ENCODE measurements around the gene CNOT11. TPM values are rescaled to one million over a fixed set of nuclear protein-coding genes. Genes with fewer than 3 reads are reported as not detected.

CNOT11 gene
- total and polyA plus RNA-seq, 2 of the 4 experiments (the other 2 are of a cell fraction) = 36.4 to 55.8 TPM

DNA sequence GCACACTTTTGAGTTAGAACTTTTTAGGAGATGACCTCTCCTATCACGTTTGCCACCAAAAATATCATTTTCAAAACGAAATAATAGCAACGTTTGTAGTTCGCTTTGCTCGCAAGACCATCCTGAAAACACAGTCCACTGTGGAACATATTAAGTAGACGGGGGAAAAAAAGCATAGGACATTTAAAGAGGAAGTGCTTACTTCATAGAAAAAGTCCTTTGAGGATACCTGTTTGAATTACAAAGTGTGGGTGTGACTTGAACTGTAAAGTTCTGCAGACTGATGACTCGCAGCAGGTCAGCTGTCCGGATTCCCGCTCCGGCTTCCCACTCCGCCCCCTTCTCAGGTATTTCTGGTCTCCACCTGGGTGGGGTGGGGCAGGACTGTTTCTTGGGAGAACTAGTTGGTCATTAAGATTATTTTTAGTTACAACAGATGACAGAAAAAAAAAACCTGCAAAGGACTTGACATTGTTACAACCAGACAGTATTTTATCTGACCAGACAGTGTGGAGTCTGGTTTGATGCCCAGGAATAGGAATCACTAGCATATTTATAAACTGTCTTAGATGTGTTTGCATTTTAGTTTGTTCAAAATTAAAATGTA is 13.3 kb downstream of the CNOT11 start:
- no peak overlapping the region for H2BK15ac ChIP-seq (ENCODE audit: low read depth, low read length)
- H2BK5ac ChIP-seq (ENCODE audit: low read depth, low read length, poor library complexity, severe bottlenecking) = no peak overlapping the region
- H2AK9ac ChIP-seq (replicated peaks; ENCODE audit: low read depth, low read length, poor library complexity) = no peak overlapping the region
- H4K20me1 ChIP-seq (ENCODE audit: insufficient read depth, low read length) = no peaks in the 10 kb centered on the region
- H3K18ac ChIP-seq (ENCODE audit: low read depth, low read length) = no peak overlapping the region
- H3K36me3 ChIP-seq (ENCODE audit: control insufficient read depth, insufficient read depth, low read length) = peaks cover 44% of the 10 kb centered on the region
- intact Hi-C loops (cut with micrococcal nuclease) = no loop called here
- no peak for TF ChIP-seq CEBPB (IDR thresholded peaks at IDR 0.05; ENCODE audit: low read depth, low read length)
- no peak for TF ChIP-seq NFE2L2 (IDR thresholded peaks at IDR 0.05; ENCODE audit: low read depth, low read length)
- no peak for TF ChIP-seq SMC3 (IDR thresholded peaks at IDR 0.05; ENCODE audit: low read depth, low read length)
- TF ChIP-seq, protein P1, sequence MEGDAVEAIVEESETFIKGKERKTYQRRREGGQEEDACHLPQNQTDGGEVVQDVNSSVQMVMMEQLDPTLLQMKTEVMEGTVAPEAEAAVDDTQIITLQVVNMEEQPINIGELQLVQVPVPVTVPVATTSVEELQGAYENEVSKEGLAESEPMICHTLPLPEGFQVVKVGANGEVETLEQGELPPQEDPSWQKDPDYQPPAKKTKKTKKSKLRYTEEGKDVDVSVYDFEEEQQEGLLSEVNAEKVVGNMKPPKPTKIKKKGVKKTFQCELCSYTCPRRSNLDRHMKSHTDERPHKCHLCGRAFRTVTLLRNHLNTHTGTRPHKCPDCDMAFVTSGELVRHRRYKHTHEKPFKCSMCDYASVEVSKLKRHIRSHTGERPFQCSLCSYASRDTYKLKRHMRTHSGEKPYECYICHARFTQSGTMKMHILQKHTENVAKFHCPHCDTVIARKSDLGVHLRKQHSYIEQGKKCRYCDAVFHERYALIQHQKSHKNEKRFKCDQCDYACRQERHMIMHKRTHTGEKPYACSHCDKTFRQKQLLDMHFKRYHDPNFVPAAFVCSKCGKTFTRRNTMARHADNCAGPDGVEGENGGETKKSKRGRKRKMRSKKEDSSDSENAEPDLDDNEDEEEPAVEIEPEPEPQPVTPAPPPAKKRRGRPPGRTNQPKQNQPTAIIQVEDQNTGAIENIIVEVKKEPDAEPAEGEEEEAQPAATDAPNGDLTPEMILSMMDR (conservative IDR thresholded peaks at IDR 0.05; ENCODE audit: low read depth, low read length) = no peak
- no peak for TF ChIP-seq ELK1 (IDR thresholded peaks at IDR 0.05; ENCODE audit: borderline replicate concordance, low read depth, low read length)
- TF ChIP-seq FOS (IDR thresholded peaks at IDR 0.05; ENCODE audit: low read depth, low read length) = no peak
- no peak for TF ChIP-seq POLR2A (IDR thresholded peaks at IDR 0.05; ENCODE audit: low read depth, low read length)
- TF ChIP-seq BHLHE40 (IDR thresholded peaks at IDR 0.05; ENCODE audit: low read depth, low read length) = no peak
- no peak for TF ChIP-seq CHD1 (IDR thresholded peaks at IDR 0.05; ENCODE audit: low read depth, low read length)
- TF ChIP-seq MAFK (IDR thresholded peaks at IDR 0.05; ENCODE audit: low read depth, low read length) = no peak
- no peak for TF ChIP-seq MXI1 (IDR thresholded peaks at IDR 0.05; ENCODE audit: borderline replicate concordance, low read depth, low read length)
- no peak for TF ChIP-seq RAD21 (IDR thresholded peaks at IDR 0.05; ENCODE audit: low read length)
- no peak for TF ChIP-seq MAZ (IDR thresholded peaks at IDR 0.05; ENCODE audit: borderline replicate concordance, low read depth, low read length)
- TF ChIP-seq, protein P2, sequence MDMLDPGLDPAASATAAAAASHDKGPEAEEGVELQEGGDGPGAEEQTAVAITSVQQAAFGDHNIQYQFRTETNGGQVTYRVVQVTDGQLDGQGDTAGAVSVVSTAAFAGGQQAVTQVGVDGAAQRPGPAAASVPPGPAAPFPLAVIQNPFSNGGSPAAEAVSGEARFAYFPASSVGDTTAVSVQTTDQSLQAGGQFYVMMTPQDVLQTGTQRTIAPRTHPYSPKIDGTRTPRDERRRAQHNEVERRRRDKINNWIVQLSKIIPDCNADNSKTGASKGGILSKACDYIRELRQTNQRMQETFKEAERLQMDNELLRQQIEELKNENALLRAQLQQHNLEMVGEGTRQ (IDR thresholded peaks at IDR 0.05; ENCODE audit: low read depth, low read length) = no peak
- TF ChIP-seq RFX5 (IDR thresholded peaks at IDR 0.05; ENCODE audit: low read depth, low read length) = no peak
- no peak for TF ChIP-seq RCOR1 (IDR thresholded peaks at IDR 0.05; ENCODE audit: insufficient replicate concordance, low read length)
- no peak overlapping the region for H3K4me3 ChIP-seq (ENCODE audit: insufficient read depth, low read depth, low read length)
- no peaks in the 10 kb centered on the region for H3K27me3 ChIP-seq (ENCODE audit: control insufficient read depth, insufficient read depth, low read length)
- H3K23ac ChIP-seq (ENCODE audit: low read depth, low read length) = no peak overlapping the region
- H3K4ac ChIP-seq (ENCODE audit: low read depth, low read length) = no peak overlapping the region
- ChIA-PET CTCF (no interaction called here), POLR2A (ENCODE audit: unreplicated experiment) (no interaction called here)
- no peak overlapping the region for H3K4me2 ChIP-seq (ENCODE audit: low read depth, low read length)
- no peak overlapping the region for H2AFZ ChIP-seq (replicated peaks; ENCODE audit: low read length, poor library complexity)
- H3K9ac ChIP-seq (ENCODE audit: low read depth, low read length) = no peak overlapping the region
- ATAC-seq (ENCODE audit: low read depth) (no peak), DNase-seq (no peak)
- no TSS peak for BruUV-seq (replicated peaks)
- H3K4me1 ChIP-seq (ENCODE audit: control insufficient read depth, insufficient read depth, low read length) = no peaks in the 10 kb centered on the region
- H3K27ac ChIP-seq (ENCODE audit: insufficient read depth, low read length) = no peak overlapping the region
- H3K56ac ChIP-seq (ENCODE audit: extremely low read depth, insufficient read depth, low read length) = no peak overlapping the region
- no CpG with 5 or more reads among the region's 11 CpGs for WGBS, 2 experiments (ENCODE audit: extremely low coverage in 2 of 2, insufficient read length in 1 of 2)
- H3K9me3 ChIP-seq (ENCODE audit: control insufficient read depth, insufficient read depth, low read length) = no peaks in the 10 kb centered on the region
- no peak overlapping the region for H4K5ac ChIP-seq (ENCODE audit: low read depth, low read length)
- in situ Hi-C loops (cut with MboI; ENCODE audit: low sequenced_read_pairs) = no loop called here
- no peak overlapping the region for H3K14ac ChIP-seq (replicated peaks; ENCODE audit: low read depth, low read length)
- no peak overlapping the region for H2BK120ac ChIP-seq (ENCODE audit: low read depth, low read length)
- no peak overlapping the region for H4K91ac ChIP-seq (ENCODE audit: insufficient read depth, low read depth, low read length)
- H3K9me1 ChIP-seq (ENCODE audit: insufficient read depth, low read length) = peaks cover 2% of the 10 kb centered on the region; the same call in 1 of the 2 replicates
- H3K79me1 ChIP-seq (ENCODE audit: low read depth in 1 of 2, low read length in 2 of 2) = peaks cover 21 to 31% of the 10 kb centered on the region in 2 experiments
- H4K8ac ChIP-seq (ENCODE audit: low read depth in 2 of 2, low read length in 2 of 2) = no peak overlapping the region
- H2AK5ac ChIP-seq (ENCODE audit: low read depth, low read length) = no peak overlapping the region
- no peak overlapping the region for H2BK20ac ChIP-seq (ENCODE audit: low read depth, low read length)
- dilution Hi-C loops (cut with HindIII; ENCODE audit: low sequenced_read_pairs, unreplicated experiment) = no loop called here
